ENCODE measurements around the gene GM2A.
"Not testable (repeated sequence)": the region's sequence is repeated elsewhere in the genome, so short reads cannot be mapped to it uniquely, and the experiment has no call there.

Gene GM2A

DNA sequence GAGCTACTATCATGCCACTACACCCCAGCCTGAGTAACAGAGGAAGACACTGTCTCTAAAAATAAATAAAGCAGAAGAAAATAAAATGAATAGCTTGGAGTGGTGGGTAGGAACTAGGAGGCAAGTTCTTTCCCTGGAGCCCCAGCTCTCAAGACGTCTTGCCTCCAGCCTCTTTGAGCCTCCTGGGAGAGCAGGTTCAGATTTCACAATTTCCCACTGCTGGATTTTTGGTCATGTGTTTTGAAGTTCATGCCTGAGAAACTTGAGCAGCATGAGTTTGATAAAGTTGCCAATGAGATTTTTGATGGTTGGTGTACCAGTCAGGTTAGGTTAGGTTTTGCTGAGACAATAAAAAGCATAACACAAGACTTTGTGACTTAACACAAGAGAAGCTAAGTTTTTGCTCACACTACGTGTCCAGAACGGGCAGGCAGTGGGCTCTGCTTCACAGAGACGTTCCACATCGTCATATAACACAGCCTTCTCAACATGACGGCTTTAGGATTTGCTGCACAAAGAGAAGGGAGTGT is 25.0 kb upstream of the GM2A start:
- no peaks in the 10 kb centered on the region for H3K9me3 ChIP-seq (ENCODE audit: control insufficient read depth in 1 of 2, low read length in 2 of 2)
- H3K27ac ChIP-seq (ENCODE audit: low read depth, low read length) = no peak overlapping the region
- H3K36me3 ChIP-seq (ENCODE audit: control insufficient read depth in 1 of 2, insufficient read depth in 2 of 2, low read length in 2 of 2) = no peaks in the 10 kb centered on the region
- H3K4me3 ChIP-seq (ENCODE audit: low read depth in 1 of 2, low read length in 2 of 2) = no peak overlapping the region
- peaks cover 7 to 10% of the 10 kb centered on the region in 2 donors for H3K4me1 ChIP-seq (ENCODE audit: control insufficient read depth in 1 of 2, insufficient read depth in 2 of 2, low read length in 2 of 2)
- H3K27me3 ChIP-seq (ENCODE audit: control insufficient read depth in 1 of 2, insufficient read depth in 2 of 2, low read length in 2 of 2) = no peaks in the 10 kb centered on the region
- H3K9ac ChIP-seq (ENCODE audit: low read depth in 1 of 2, low read length in 2 of 2) = no peak overlapping the region

DNA sequence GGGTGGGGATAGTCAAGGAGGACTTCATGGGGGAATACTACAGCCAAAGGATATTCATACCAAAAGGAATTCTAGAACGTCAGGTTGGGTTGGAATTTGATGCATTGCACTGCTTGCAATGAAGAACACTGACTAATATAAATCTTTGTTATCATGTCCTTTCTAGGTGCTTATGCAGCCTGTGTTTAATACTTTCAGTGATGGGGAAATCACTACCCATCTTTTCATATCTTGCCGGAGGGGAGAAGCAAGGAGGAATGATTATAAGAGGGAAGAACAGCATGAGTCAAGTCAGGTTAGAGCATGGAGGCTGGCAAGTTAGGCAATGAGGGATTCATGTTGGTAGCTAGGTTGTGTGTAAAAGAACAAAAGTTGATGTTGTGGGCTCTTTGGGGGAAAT is 24.0 kb upstream of the GM2A start:
- Histone ChIP-seq H3K4me3 (ENCODE audit: low read depth in 1 of 2, low read length in 2 of 2) (no peak overlapping the region), H3K4me1 (ENCODE audit: control insufficient read depth in 1 of 2, insufficient read depth in 2 of 2, low read length in 2 of 2) (peaks cover 5% of the 10 kb centered on the region in 2 donors), H3K9ac (ENCODE audit: low read depth in 1 of 2, low read length in 2 of 2) (no peak overlapping the region), H3K27ac (ENCODE audit: low read depth, low read length) (no peak overlapping the region), H3K27me3 (ENCODE audit: control insufficient read depth in 1 of 2, insufficient read depth in 2 of 2, low read length in 2 of 2) (no peaks in the 10 kb centered on the region), H3K9me3 (ENCODE audit: control insufficient read depth in 1 of 2, low read length in 2 of 2) (no peaks in the 10 kb centered on the region), H3K36me3 (ENCODE audit: control insufficient read depth in 1 of 2, insufficient read depth in 2 of 2, low read length in 2 of 2) (no peaks in the 10 kb centered on the region)

DNA sequence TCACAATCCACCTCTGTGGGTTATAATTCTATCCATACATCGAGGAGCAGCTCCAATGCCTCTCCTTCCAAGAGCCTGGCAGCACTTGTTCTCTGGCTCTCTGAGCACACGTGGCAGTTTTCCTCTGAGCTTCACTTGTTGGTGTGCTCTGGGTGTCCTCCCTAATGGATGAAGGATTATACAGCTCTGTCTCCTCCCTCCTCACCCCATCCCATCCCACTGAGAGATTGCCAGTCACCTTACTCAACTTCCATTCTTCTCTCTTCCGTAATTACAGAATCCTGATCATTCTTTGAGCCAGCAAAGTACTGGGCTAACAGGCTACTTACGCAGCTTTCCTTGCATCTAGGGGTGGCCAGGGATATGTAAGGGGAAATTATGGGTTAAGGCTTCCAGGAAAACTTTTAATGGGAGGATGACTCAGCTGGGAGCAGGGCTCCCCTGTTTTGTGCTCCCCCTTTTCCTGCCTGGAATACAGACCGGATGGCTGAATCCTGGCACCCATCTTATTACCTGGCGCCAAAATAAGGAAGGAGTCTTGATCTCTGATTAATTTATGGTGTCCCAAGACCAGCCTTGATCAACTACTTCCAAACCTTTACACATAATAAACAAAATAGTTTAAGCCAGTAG is 22.8 kb upstream of the GM2A start:
- Histone ChIP-seq H3K9ac (ENCODE audit: low read depth in 1 of 2, low read length in 2 of 2) (no peak overlapping the region), H3K4me1 (ENCODE audit: control insufficient read depth in 1 of 2, insufficient read depth in 2 of 2, low read length in 2 of 2) (peaks cover 9 to 10% of the 10 kb centered on the region in 2 donors), H3K9me3 (ENCODE audit: control insufficient read depth in 1 of 2, low read length in 2 of 2) (no peaks in the 10 kb centered on the region), H3K36me3 (ENCODE audit: control insufficient read depth in 1 of 2, insufficient read depth in 2 of 2, low read length in 2 of 2) (no peaks in the 10 kb centered on the region), H3K4me3 (ENCODE audit: low read depth in 1 of 2, low read length in 2 of 2) (no peak overlapping the region), H3K27ac (ENCODE audit: low read depth, low read length) (no peak overlapping the region), H3K27me3 (ENCODE audit: control insufficient read depth in 1 of 2, insufficient read depth in 2 of 2, low read length in 2 of 2) (no peaks in the 10 kb centered on the region)

DNA sequence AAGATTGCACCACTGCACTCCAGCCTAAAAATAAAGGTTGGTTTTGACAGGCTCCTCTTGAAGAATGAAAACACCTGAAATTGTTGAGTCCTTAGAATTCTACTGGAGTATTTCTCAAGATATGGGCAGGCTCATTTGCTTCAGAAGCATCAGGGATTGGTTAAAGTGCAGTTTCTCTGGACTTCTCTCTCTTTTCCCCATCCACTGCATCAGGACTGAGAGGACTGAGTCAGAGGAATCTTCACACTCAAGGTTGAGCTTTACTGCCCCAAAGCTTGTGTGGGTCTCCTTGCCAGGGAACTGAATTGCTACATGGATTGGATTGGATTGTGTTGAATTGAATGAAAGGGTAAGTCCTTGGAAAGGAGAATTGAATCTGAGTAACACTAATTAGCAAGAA is 21.6 kb upstream of the GM2A start:
- H3K4me1 ChIP-seq (ENCODE audit: control insufficient read depth in 1 of 2, insufficient read depth in 2 of 2, low read length in 2 of 2) = peaks cover 9 to 10% of the 10 kb centered on the region in 2 donors
- H3K9ac ChIP-seq (ENCODE audit: low read depth in 1 of 2, low read length in 2 of 2) = no peak overlapping the region
- no peak overlapping the region for H3K4me3 ChIP-seq (ENCODE audit: low read depth in 1 of 2, low read length in 2 of 2)
- no peaks in the 10 kb centered on the region for H3K36me3 ChIP-seq (ENCODE audit: control insufficient read depth in 1 of 2, insufficient read depth in 2 of 2, low read length in 2 of 2)
- no peak overlapping the region for H3K27ac ChIP-seq (ENCODE audit: low read depth, low read length)
- no peaks in the 10 kb centered on the region for H3K27me3 ChIP-seq (ENCODE audit: control insufficient read depth in 1 of 2, insufficient read depth in 2 of 2, low read length in 2 of 2)
- H3K9me3 ChIP-seq (ENCODE audit: control insufficient read depth in 1 of 2, low read length in 2 of 2) = no peaks in the 10 kb centered on the region

DNA sequence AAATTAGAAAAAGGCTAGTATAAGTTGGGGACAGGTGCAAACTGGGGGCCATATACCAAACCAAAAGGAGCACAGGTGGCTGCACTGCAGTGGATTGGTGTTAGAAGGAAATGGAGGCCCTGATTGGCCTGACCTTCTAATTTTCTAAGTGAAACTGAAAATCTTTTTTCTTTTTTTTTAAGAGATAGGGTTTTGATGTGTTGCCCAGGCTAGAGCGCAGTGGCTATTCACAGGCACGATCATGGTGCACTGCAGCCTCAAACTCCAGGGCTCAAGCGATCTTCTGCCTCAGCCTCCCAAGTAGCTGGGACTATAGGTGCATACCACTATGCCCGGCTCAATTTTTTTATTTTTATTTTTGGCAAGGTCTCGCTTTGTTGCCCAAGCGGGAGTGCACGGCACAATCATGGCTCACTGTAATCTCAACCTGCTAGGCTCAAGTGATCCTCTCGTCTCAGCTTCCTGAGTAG is 19.3 kb upstream of the GM2A start:
- no peaks in the 10 kb centered on the region for H3K9me3 ChIP-seq (ENCODE audit: control insufficient read depth in 1 of 2, low read length in 2 of 2)
- H3K36me3 ChIP-seq (ENCODE audit: control insufficient read depth in 1 of 2, insufficient read depth in 2 of 2, low read length in 2 of 2) = no peaks in the 10 kb centered on the region
- H3K27me3 ChIP-seq (ENCODE audit: control insufficient read depth in 1 of 2, insufficient read depth in 2 of 2, low read length in 2 of 2) = no peaks in the 10 kb centered on the region
- no peak overlapping the region for H3K27ac ChIP-seq (ENCODE audit: low read depth, low read length)
- H3K9ac ChIP-seq (ENCODE audit: low read depth in 1 of 2, low read length in 2 of 2) = no peak overlapping the region
- H3K4me1 ChIP-seq (ENCODE audit: control insufficient read depth in 1 of 2, insufficient read depth in 2 of 2, low read length in 2 of 2) = peaks cover 9 to 10% of the 10 kb centered on the region in 2 donors
- H3K4me3 ChIP-seq (ENCODE audit: low read depth in 1 of 2, low read length in 2 of 2) = no peak overlapping the region

DNA sequence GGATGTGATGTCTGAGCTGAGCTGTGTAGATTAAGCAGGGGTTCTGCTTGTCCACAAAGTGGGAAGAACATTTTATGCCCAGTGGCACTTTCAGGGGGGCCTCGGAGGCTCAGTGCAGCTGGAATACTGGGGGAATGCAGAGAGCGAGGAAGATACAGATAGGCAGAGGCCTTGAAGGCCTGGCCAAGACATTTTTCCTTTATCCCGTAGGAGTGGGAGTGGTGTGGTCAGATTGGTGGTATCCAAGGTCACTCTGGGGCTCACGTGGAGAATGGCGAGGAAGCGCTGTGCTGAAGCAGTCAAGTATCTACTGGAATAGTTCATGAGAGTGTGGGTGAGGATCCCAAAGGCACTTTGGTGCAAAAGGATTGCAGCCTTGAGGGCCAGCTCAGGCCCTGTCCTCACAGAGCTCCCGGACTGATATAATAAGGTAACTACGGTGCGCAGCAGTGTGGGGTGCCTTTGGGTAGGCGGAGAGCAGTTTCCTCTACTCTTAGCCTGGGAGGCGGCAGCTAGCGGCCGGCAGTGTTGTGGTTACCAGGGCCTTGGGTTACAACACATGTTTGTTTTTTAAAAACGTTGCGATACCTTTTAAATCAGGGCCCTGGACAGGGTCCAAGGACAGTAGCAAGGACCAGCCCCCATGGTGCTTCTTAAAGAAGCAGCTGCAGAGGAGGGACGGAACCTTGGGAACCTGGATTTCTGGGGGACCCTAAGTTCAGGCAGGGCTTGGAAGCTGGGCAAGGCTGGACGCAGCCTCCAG is 18.3 kb upstream of the GM2A start:
- H3K9me3 ChIP-seq (ENCODE audit: control insufficient read depth in 1 of 2, low read length in 2 of 2) = no peaks in the 10 kb centered on the region
- no peaks in the 10 kb centered on the region for H3K27me3 ChIP-seq (ENCODE audit: control insufficient read depth in 1 of 2, insufficient read depth in 2 of 2, low read length in 2 of 2)
- no peaks in the 10 kb centered on the region for H3K36me3 ChIP-seq (ENCODE audit: control insufficient read depth in 1 of 2, insufficient read depth in 2 of 2, low read length in 2 of 2)
- H3K27ac ChIP-seq (ENCODE audit: low read depth, low read length) = no peak overlapping the region
- peaks cover 9 to 10% of the 10 kb centered on the region in 2 donors for H3K4me1 ChIP-seq (ENCODE audit: control insufficient read depth in 1 of 2, insufficient read depth in 2 of 2, low read length in 2 of 2)
- peak overlapping the region; percentile 28 to 32 for H3K4me3 ChIP-seq (ENCODE audit: low read depth in 1 of 2, low read length in 2 of 2)
- H3K9ac ChIP-seq (ENCODE audit: low read depth in 1 of 2, low read length in 2 of 2) = peak overlapping the region in 1 of 2 donors; percentile 25

DNA sequence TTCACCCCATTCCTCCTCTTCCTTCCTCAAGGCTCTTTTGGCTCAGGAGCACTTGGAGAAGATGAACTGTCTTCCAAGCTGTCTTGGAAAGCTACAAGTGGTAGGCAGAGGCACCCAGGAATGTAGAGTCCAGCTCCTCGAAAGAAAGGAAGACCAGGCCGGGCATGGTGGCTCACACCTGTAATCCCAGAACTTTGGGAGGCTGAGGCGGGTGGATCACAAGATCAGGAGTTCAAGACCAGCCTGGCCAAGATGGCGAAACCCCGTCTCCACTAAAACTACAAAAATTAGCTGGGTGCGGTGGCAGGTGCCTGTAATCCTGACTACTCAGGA is 17.8 kb upstream of the GM2A start:
- not testable (repeated sequence) for H3K27ac ChIP-seq (ENCODE audit: low read depth, low read length); H3K9me3 ChIP-seq (ENCODE audit: control insufficient read depth in 1 of 2, low read length in 2 of 2); H3K9ac ChIP-seq (ENCODE audit: low read depth in 1 of 2, low read length in 2 of 2); H3K36me3 ChIP-seq (ENCODE audit: control insufficient read depth in 1 of 2, insufficient read depth in 2 of 2, low read length in 2 of 2); H3K27me3 ChIP-seq (ENCODE audit: control insufficient read depth in 1 of 2, insufficient read depth in 2 of 2, low read length in 2 of 2)
- Histone ChIP-seq H3K4me3 (ENCODE audit: low read depth in 1 of 2, low read length in 2 of 2) (peak overlapping the region in 1 of 2 donors; percentile 21), H3K4me1 (ENCODE audit: control insufficient read depth in 1 of 2, insufficient read depth in 2 of 2, low read length in 2 of 2) (peaks cover 9 to 10% of the 10 kb centered on the region in 2 donors)

DNA sequence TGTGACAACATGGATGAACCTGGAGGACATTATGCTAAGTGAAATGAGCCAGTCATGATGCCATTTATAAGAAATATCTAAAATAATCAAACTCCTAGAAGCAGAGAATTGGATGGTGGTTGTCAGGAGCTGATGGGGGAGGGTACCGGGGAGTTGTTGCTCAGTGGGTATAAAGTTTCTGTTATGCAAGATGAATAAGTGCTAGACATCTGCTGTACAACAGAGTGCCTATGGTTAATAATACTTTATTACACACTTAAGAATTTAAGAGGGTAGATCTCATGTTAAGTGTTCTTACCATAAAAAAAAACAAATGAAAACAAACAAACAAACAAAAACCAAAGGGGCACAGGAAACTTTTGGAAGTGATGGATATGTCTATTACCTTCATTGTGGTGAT is 16.1 kb upstream of the GM2A start:
- Histone ChIP-seq H3K9ac (ENCODE audit: low read depth in 1 of 2, low read length in 2 of 2) (no peak overlapping the region), H3K36me3 (ENCODE audit: control insufficient read depth in 1 of 2, insufficient read depth in 2 of 2, low read length in 2 of 2) (no peaks in the 10 kb centered on the region), H3K27ac (ENCODE audit: low read depth, low read length) (no peak overlapping the region), H3K9me3 (ENCODE audit: control insufficient read depth in 1 of 2, low read length in 2 of 2) (no peaks in the 10 kb centered on the region), H3K4me1 (ENCODE audit: control insufficient read depth in 1 of 2, insufficient read depth in 2 of 2, low read length in 2 of 2) (peaks cover 9 to 10% of the 10 kb centered on the region in 2 donors), H3K4me3 (ENCODE audit: low read depth in 1 of 2, low read length in 2 of 2) (no peak overlapping the region), H3K27me3 (ENCODE audit: control insufficient read depth in 1 of 2, insufficient read depth in 2 of 2, low read length in 2 of 2) (no peaks in the 10 kb centered on the region)

DNA sequence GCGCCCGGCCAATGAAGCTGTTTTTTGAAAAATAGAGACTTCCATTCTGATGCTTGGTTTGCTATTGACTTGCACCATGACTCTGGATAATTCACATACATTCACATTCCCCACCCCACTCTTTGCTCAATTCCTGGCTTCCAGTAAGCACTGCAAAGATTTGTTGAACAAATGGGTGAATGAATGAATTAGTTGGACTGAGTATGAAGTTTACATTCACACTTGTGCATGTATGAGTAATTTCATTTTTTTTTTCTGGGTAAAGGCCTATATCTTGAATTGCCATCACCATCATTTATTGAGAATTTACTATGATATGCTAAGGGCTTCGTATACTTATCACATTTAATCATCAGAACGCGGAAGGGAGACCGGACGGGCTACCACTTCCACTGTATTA is 15.3 kb upstream of the GM2A start:
- Histone ChIP-seq H3K36me3 (ENCODE audit: control insufficient read depth in 1 of 2, insufficient read depth in 2 of 2, low read length in 2 of 2) (no peaks in the 10 kb centered on the region), H3K27ac (ENCODE audit: low read depth, low read length) (no peak overlapping the region), H3K27me3 (ENCODE audit: control insufficient read depth in 1 of 2, insufficient read depth in 2 of 2, low read length in 2 of 2) (no peaks in the 10 kb centered on the region), H3K4me1 (ENCODE audit: control insufficient read depth in 1 of 2, insufficient read depth in 2 of 2, low read length in 2 of 2) (peaks cover 9 to 10% of the 10 kb centered on the region in 2 donors), H3K4me3 (ENCODE audit: low read depth in 1 of 2, low read length in 2 of 2) (no peak overlapping the region), H3K9ac (ENCODE audit: low read depth in 1 of 2, low read length in 2 of 2) (no peak overlapping the region), H3K9me3 (ENCODE audit: control insufficient read depth in 1 of 2, low read length in 2 of 2) (no peaks in the 10 kb centered on the region)

DNA sequence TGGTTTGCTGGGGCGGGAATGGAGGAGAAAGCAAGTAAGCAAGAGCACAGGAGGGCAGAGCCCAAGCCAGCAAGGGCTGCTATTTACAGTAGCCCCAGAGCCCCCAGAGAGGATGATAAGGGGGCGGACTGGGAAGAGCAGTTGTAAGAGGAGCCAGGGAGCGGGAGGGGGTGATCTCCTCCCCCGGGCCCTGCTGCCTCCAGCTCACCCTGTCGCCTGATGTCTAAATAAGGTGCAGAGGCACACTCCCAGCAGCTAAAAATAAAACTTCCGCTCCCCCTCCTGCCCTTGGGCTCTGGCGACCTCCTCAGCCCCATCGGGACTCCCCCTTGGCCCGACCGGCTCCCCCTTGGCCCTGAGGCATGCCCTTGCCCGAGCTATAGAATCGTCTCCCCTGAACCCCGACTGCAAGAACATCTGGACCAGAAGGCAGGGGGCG is 14.7 kb upstream of the GM2A start:
- peak overlapping the region; percentile 36 to 40 for H3K4me3 ChIP-seq (ENCODE audit: low read depth in 1 of 2, low read length in 2 of 2)
- H3K36me3 ChIP-seq (ENCODE audit: control insufficient read depth in 1 of 2, insufficient read depth in 2 of 2, low read length in 2 of 2) = no peaks in the 10 kb centered on the region
- H3K4me1 ChIP-seq (ENCODE audit: control insufficient read depth in 1 of 2, insufficient read depth in 2 of 2, low read length in 2 of 2) = peaks cover 9 to 10% of the 10 kb centered on the region in 2 donors
- no peak overlapping the region for H3K27ac ChIP-seq (ENCODE audit: low read depth, low read length)
- no peaks in the 10 kb centered on the region for H3K9me3 ChIP-seq (ENCODE audit: control insufficient read depth in 1 of 2, low read length in 2 of 2)
- no peak overlapping the region for H3K9ac ChIP-seq (ENCODE audit: low read depth in 1 of 2, low read length in 2 of 2)
- H3K27me3 ChIP-seq (ENCODE audit: control insufficient read depth in 1 of 2, insufficient read depth in 2 of 2, low read length in 2 of 2) = no peaks in the 10 kb centered on the region

Data from duodenal mucosa (tissue), 2 donors.